IMR-90 (cell line): ENCODE data around the gene IDS. TPM values are rescaled to one million over a fixed set of nuclear protein-coding genes. Genes with fewer than 3 reads are reported as not detected.

ENCODE experiments used
- ATAC-seq: fragments of 200-7000 bp; cut with Tn5 transposase; 2 replicates; pipeline ENCODE4 v1.9.1; 2020; ENCODE audit warnings: low read depth, mild to moderate bottlenecking, moderate library complexity
- BruUV-seq: library from RNA; stranded (reverse); fragments of 400-500 nt; replicated peaks from 2 replicates; lab custom pipeline; 2021; lab: Mats Ljungman, UMichigan
- CTCF ChIA-PET: fragments of 300-600 bp; formaldehyde crosslinking; extraction: SDS; loops from one replicate; lab custom pipeline; 2021; ENCODE audit warnings: antibody characterized with exemption; lab: Yijun Ruan, JAX
- POLR2A ChIA-PET: fragments of 300-600 bp; sonication (Branson Sonifier 250); formaldehyde crosslinking; loops from one replicate; lab custom pipeline; 2022; ENCODE audit warnings: antibody characterized with exemption; ENCODE audit not compliant: unreplicated experiment; lab: Charles Lee
- DNase-seq: peaks from one replicate; pipeline ENCODE4 v3.0.0; 2013
- H2AFZ ChIP-seq: replicated peaks from 2 replicates; pipeline ENCODE3; 2013; ENCODE audit warnings: low read length, mild to moderate bottlenecking; ENCODE audit not compliant: poor library complexity
- H2AK5ac ChIP-seq: 2 replicates; pipeline ENCODE4 v1.6.1; 2013; ENCODE audit warnings: low read depth, low read length, inconsistent platforms
- H2AK9ac ChIP-seq: replicated peaks from 2 replicates; pipeline ENCODE3; 2013; ENCODE audit warnings: mild to moderate bottlenecking, low read depth, low read length, moderate library complexity; ENCODE audit not compliant: poor library complexity
- H2BK120ac ChIP-seq: 2 replicates; pipeline ENCODE4 v1.6.1; 2013; ENCODE audit warnings: low read depth, low read length, inconsistent platforms
- H2BK15ac ChIP-seq: 3 replicates; pipeline ENCODE4 v1.6.1; 2013; ENCODE audit warnings: low read depth, low read length, inconsistent platforms
- H2BK20ac ChIP-seq: 2 replicates; pipeline ENCODE4 v1.6.1; 2013; ENCODE audit warnings: low read depth, mild to moderate bottlenecking, inconsistent platforms, low read length, moderate library complexity
- H2BK5ac ChIP-seq: 2 replicates; pipeline ENCODE4 v1.6.1; 2013; ENCODE audit warnings: mild to moderate bottlenecking, low read depth, low read length, inconsistent platforms; ENCODE audit not compliant: poor library complexity, severe bottlenecking
- H3K14ac ChIP-seq: replicated peaks from 2 replicates; pipeline ENCODE4 v1.6.1; 2013; ENCODE audit warnings: low read depth, low read length, inconsistent platforms
- H3K18ac ChIP-seq: 2 replicates; pipeline ENCODE4 v1.6.1; 2013; ENCODE audit warnings: low read depth, low read length, control low read depth
- H3K23ac ChIP-seq: 2 replicates; pipeline ENCODE4 v1.6.1; 2013; ENCODE audit warnings: low read depth, low read length, inconsistent platforms
- H3K27ac ChIP-seq: 2 replicates; pipeline ENCODE4 v1.5.1; 2013; ENCODE audit warnings: mild to moderate bottlenecking, control low read depth, low read length; ENCODE audit not compliant: insufficient read depth
- H3K27me3 ChIP-seq: 2 replicates; pipeline ENCODE4 v1.6.1; 2013; ENCODE audit warnings: low read length; ENCODE audit not compliant: control insufficient read depth, insufficient read depth
- H3K36me3 ChIP-seq: 2 replicates; pipeline ENCODE4 v1.6.1; 2013; ENCODE audit warnings: low read length, mixed read lengths; ENCODE audit not compliant: control insufficient read depth, insufficient read depth
- H3K4ac ChIP-seq: 2 replicates; pipeline ENCODE4 v1.6.1; 2013; ENCODE audit warnings: low read depth, low read length, inconsistent platforms
- H3K4me1 ChIP-seq: 2 replicates; pipeline ENCODE4 v1.6.1; 2013; ENCODE audit warnings: low read length, mixed read lengths; ENCODE audit not compliant: control insufficient read depth, insufficient read depth
- H3K4me2 ChIP-seq: 2 replicates; pipeline ENCODE4 v1.6.1; 2013; ENCODE audit warnings: low read depth, mild to moderate bottlenecking, control low read depth, low read length, moderate library complexity
- H3K4me3 ChIP-seq: 2 replicates; pipeline ENCODE4 v1.5.1; 2013; ENCODE audit warnings: low read depth, mild to moderate bottlenecking, control low read depth, low read length, moderate library complexity; ENCODE audit not compliant: insufficient read depth
- H3K56ac ChIP-seq: 2 replicates; pipeline ENCODE4 v1.6.1; 2013; ENCODE audit warnings: low read length, inconsistent platforms; ENCODE audit not compliant: insufficient read depth; ENCODE audit errors: extremely low read depth
- H3K79me1 ChIP-seq, 2 experiments: 2 replicates each; pipeline ENCODE4 v1.6.1; 2013; ENCODE audit warnings: low read length in 2 of 2, inconsistent platforms in 1 of 2, low read depth in 1 of 2
- H3K9ac ChIP-seq: 2 replicates; pipeline ENCODE4 v1.6.1; 2013; ENCODE audit warnings: low read depth, low read length, control low read depth
- H3K9me1 ChIP-seq: 2 replicates; pipeline ENCODE4 v1.6.1; 2013; ENCODE audit warnings: low read length, inconsistent platforms; ENCODE audit not compliant: insufficient read depth
- H3K9me3 ChIP-seq: 2 replicates; pipeline ENCODE4 v1.6.1; 2013; ENCODE audit warnings: low read length; ENCODE audit not compliant: control insufficient read depth, insufficient read depth
- H4K20me1 ChIP-seq: 2 replicates; pipeline ENCODE4 v1.6.1; 2013; ENCODE audit warnings: low read length, inconsistent platforms; ENCODE audit not compliant: insufficient read depth
- H4K5ac ChIP-seq: 2 replicates; pipeline ENCODE4 v1.6.1; 2013; ENCODE audit warnings: mild to moderate bottlenecking, low read depth, low read length, control low read depth
- H4K8ac ChIP-seq, 2 experiments: 2 replicates each; pipeline ENCODE4 v1.6.1; 2013; ENCODE audit warnings: low read depth in 2 of 2, low read length in 2 of 2, control low read depth in 1 of 2, inconsistent platforms in 1 of 2
- H4K91ac ChIP-seq: 2 replicates; pipeline ENCODE4 v1.6.1; 2013; ENCODE audit warnings: low read depth, low read length, inconsistent platforms; ENCODE audit not compliant: insufficient read depth
- BHLHE40 ChIP-seq: fragments of 150-350 bp; IDR thresholded peaks from 2 replicates; pipeline ENCODE4 v1.6.1; 2016; ENCODE audit warnings: mild to moderate bottlenecking, low read depth, low read length
- CHD1 ChIP-seq: IDR thresholded peaks from 2 replicates; pipeline ENCODE4 v1.6.1; 2012; ENCODE audit warnings: low read depth, low read length, improper control_type of control experiment
- FOS ChIP-seq: fragments of 150-350 bp; IDR thresholded peaks from 2 replicates; pipeline ENCODE4 v1.6.1; 2016; ENCODE audit warnings: low read depth, low read length
- MAFK ChIP-seq: IDR thresholded peaks from 2 replicates; pipeline ENCODE4 v1.6.1; 2012; ENCODE audit warnings: low read depth, low read length, improper control_type of control experiment
- MAZ ChIP-seq: IDR thresholded peaks from 2 replicates; pipeline ENCODE4 v1.6.1; 2012; ENCODE audit warnings: low read depth, mild to moderate bottlenecking, low read length, improper control_type of control experiment, moderate library complexity, borderline replicate concordance
- MXI1 ChIP-seq: IDR thresholded peaks from 2 replicates; pipeline ENCODE4 v1.6.1; 2012; ENCODE audit warnings: low read depth, mild to moderate bottlenecking, low read length, moderate library complexity, borderline replicate concordance
- NFE2L2 ChIP-seq: fragments of 150-350 bp; IDR thresholded peaks from 2 replicates; pipeline ENCODE4 v1.6.1; 2016; ENCODE audit warnings: low read depth, mild to moderate bottlenecking, low read length
- RAD21 ChIP-seq: IDR thresholded peaks from 2 replicates; pipeline ENCODE4 v1.6.1; 2012; ENCODE audit warnings: low read length, improper control_type of control experiment
- RCOR1 ChIP-seq: IDR thresholded peaks from 2 replicates; pipeline ENCODE4 v1.6.1; 2012; ENCODE audit warnings: mild to moderate bottlenecking, low read length, improper control_type of control experiment; ENCODE audit not compliant: insufficient replicate concordance
- RFX5 ChIP-seq: IDR thresholded peaks from 2 replicates; pipeline ENCODE4 v1.8.0; 2012; ENCODE audit warnings: low read depth, mild to moderate bottlenecking, low read length, moderate library complexity
- SMC3 ChIP-seq: fragments of 150-350 bp; IDR thresholded peaks from 2 replicates; pipeline ENCODE4 v1.6.1; 2016; ENCODE audit warnings: low read depth, mild to moderate bottlenecking, antibody characterized with exemption, low read length, moderate library complexity
- WGBS, 2 experiments: methylation state at CpG; one replicate each; pipeline versions ENCODE4 v1.1.5 to v1.1.7; 2013; ENCODE audit warnings: missing lambda C conversion rate in 2 of 2; ENCODE audit not compliant: insufficient read length in 1 of 2; ENCODE audit errors: extremely low coverage in 2 of 2; 5-methylcytosine and 5-hydroxymethylcytosine counted together
- dilution Hi-C: fragments of 300-500 bp; cut with HindIII; formaldehyde crosslinking; loops from one replicate; pipeline ENCODE4 v1.14.3; 2018; ENCODE audit warnings: low sequenced_read_pairs; ENCODE audit not compliant: unreplicated experiment
- in situ Hi-C: fragments of 300-500 bp; cut with MboI; formaldehyde crosslinking; loops from 3 replicates; pipeline ENCODE4 v1.14.3; 2019; ENCODE audit warnings: low sequenced_read_pairs, inconsistent platforms, mixed read lengths
- intact Hi-C: fragments of 100-400 bp; cut with micrococcal nuclease; formaldehyde crosslinking; loops from 2 replicates; pipeline ENCODE4 v1.10.0; 2022
- polyA plus RNA-seq, 3 experiments: library from polyadenylated mRNA; depleted of rRNA; stranded (reverse); fragments of >200 nt; gene quantifications; 2 replicates each; pipeline ENCODE4 v1.2.3, GENCODE V29; 2012; ENCODE audit warnings: low replicate concordance in 1 of 3
- total RNA-seq: library from RNA; depleted of rRNA; stranded (reverse); fragments of >200 nt; gene quantifications from 2 replicates; pipeline ENCODE4 v1.2.3, GENCODE V29; 2012
- TF ChIP-seq, protein P1 (sequence below): fragments of 150-350 bp; IDR thresholded peaks from 2 replicates; pipeline ENCODE4 v1.6.1; 2016; ENCODE audit warnings: low read depth, mild to moderate bottlenecking, low read length, moderate library complexity, borderline replicate concordance
- TF ChIP-seq, protein P2 (sequence below): fragments of 150-350 bp; IDR thresholded peaks from 2 replicates; pipeline ENCODE4 v1.6.1; 2017; ENCODE audit warnings: mild to moderate bottlenecking, antibody characterized with exemption, low read length, low read depth
- TF ChIP-seq, protein P3 (sequence below): conservative IDR thresholded peaks from 2 replicates; pipeline ENCODE4 v1.5.1; 2012; ENCODE audit warnings: mild to moderate bottlenecking, low read depth, low read length, improper control_type of control experiment

Gene IDS
- total and polyA plus RNA-seq, 2 of the 4 experiments (the other 2 are of a cell fraction): 26.3 to 56.9 TPM

DNA sequence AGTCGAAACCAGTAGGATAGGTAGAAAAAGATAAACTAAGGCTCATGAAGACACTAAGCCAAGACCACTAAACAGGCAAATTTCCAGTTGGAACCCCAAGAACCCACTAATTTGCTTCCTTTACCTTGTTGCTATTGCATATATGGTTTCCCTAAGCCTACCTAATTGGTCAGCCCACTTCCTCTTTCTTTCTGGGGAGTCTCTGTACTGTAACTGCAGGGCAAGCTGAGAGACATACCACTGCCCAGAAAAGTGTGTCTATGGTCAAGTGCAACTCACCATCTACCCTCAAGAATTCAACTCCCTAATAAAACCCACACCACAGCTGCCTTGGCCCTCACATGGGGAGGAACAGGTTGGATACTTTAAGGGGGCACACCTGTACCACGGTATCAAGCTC, 28.6 kb downstream of the IDS start:
- dilution Hi-C loops: no loop called here
- CTCF ChIA-PET: no interaction called here

More for the DNA sequence above, 28.6 kb downstream of the IDS start:
- Histone ChIP-seq H3K27ac (no peak overlapping the region), H3K4me1 (no peaks in the 10 kb centered on the region), H2AFZ (no peak overlapping the region), H3K18ac (no peak overlapping the region), H4K91ac (no peak overlapping the region), H3K4me3 (no peak overlapping the region), H3K9me3 (no peaks in the 10 kb centered on the region), H4K8ac (no peak overlapping the region), H3K27me3 (no peaks in the 10 kb centered on the region; the same call in 1 of the 2 replicates), H3K9ac (no peak overlapping the region), H3K4ac (no peak overlapping the region), H2BK15ac (no peak overlapping the region), H4K5ac (no peak overlapping the region), H4K20me1 (no peaks in the 10 kb centered on the region), H2BK120ac (no peak overlapping the region), H3K79me1 (no peaks in the 10 kb centered on the region), H2BK20ac (no peak overlapping the region), H3K36me3 (no peaks in the 10 kb centered on the region), H3K56ac (no peak overlapping the region), H2AK5ac (no peak overlapping the region), H3K9me1 (peaks cover 4% of the 10 kb centered on the region; the same call in 1 of the 2 replicates), H2AK9ac (no peak overlapping the region), H3K23ac (no peak overlapping the region), H3K4me2 (no peak overlapping the region), H2BK5ac (no peak overlapping the region), H3K14ac (no peak overlapping the region)
- no TSS peak for BruUV-seq
- POLR2A ChIA-PET: no interaction called here
- no CpG with 5 or more reads among the region's 2 CpGs for WGBS, 2 experiments
- in situ Hi-C loops (loop anchor here (10.0 kb wide), 1 partner anchor 1432 kb away; no protein-coding TSS in a partner anchor), intact Hi-C loops (no loop called here)
- TF ChIP-seq MXI1 (no peak), MAZ (no peak), MAFK (no peak), NFE2L2 (no peak), RAD21 (no peak), CHD1 (no peak), FOS (no peak), BHLHE40 (no peak), RFX5 (no peak), RCOR1 (no peak), SMC3 (no peak)
- TF ChIP-seq, protein P1, sequence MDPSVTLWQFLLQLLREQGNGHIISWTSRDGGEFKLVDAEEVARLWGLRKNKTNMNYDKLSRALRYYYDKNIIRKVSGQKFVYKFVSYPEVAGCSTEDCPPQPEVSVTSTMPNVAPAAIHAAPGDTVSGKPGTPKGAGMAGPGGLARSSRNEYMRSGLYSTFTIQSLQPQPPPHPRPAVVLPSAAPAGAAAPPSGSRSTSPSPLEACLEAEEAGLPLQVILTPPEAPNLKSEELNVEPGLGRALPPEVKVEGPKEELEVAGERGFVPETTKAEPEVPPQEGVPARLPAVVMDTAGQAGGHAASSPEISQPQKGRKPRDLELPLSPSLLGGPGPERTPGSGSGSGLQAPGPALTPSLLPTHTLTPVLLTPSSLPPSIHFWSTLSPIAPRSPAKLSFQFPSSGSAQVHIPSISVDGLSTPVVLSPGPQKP: no peak
- TF ChIP-seq, protein P2, sequence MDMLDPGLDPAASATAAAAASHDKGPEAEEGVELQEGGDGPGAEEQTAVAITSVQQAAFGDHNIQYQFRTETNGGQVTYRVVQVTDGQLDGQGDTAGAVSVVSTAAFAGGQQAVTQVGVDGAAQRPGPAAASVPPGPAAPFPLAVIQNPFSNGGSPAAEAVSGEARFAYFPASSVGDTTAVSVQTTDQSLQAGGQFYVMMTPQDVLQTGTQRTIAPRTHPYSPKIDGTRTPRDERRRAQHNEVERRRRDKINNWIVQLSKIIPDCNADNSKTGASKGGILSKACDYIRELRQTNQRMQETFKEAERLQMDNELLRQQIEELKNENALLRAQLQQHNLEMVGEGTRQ: no peak
- TF ChIP-seq, protein P3, sequence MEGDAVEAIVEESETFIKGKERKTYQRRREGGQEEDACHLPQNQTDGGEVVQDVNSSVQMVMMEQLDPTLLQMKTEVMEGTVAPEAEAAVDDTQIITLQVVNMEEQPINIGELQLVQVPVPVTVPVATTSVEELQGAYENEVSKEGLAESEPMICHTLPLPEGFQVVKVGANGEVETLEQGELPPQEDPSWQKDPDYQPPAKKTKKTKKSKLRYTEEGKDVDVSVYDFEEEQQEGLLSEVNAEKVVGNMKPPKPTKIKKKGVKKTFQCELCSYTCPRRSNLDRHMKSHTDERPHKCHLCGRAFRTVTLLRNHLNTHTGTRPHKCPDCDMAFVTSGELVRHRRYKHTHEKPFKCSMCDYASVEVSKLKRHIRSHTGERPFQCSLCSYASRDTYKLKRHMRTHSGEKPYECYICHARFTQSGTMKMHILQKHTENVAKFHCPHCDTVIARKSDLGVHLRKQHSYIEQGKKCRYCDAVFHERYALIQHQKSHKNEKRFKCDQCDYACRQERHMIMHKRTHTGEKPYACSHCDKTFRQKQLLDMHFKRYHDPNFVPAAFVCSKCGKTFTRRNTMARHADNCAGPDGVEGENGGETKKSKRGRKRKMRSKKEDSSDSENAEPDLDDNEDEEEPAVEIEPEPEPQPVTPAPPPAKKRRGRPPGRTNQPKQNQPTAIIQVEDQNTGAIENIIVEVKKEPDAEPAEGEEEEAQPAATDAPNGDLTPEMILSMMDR: no peak
- ATAC-seq: no peak
- DNase-seq: no peak
